Ovary (tissue), 9 donors: ENCODE results near the gene DENND6A. TPM values are rescaled to one million over a fixed set of nuclear protein-coding genes. Genes with fewer than 3 reads are reported as not detected.

Experiments
- DNase-seq, 5 donors: peaks; one replicate each; pipeline ENCODE4 v3.0.0-alpha.2; 2019 to 2020
- H3K27ac ChIP-seq, 2 donors: fragments of 200-600 bp; one replicate each; pipeline versions ENCODE4 v1.5.1 to v1.8.0; 2019 to 2022
- H3K27me3 ChIP-seq: fragments of 200-600 bp; one replicate; pipeline ENCODE4 v1.8.0; 2022
- H3K36me3 ChIP-seq: fragments of 200-600 bp; sonication (generic); one replicate; pipeline ENCODE4 v1.5.1; 2019
- H3K4me1 ChIP-seq: one replicate; pipeline ENCODE4 v1.8.1; 2013; ENCODE audit warnings: mild to moderate bottlenecking, moderate library complexity; ENCODE audit not compliant: insufficient read depth
- H3K4me3 ChIP-seq: fragments of 200-600 bp; sonication (generic); one replicate; pipeline ENCODE4 v1.5.1; 2017
- H3K9me3 ChIP-seq, 2 donors: fragments of 200-600 bp in 1 of 2; sonication (generic) in 1 of 2; one replicate each; pipeline versions ENCODE4 v1.5.1 to v1.8.1; 2013 to 2019; ENCODE audit warnings: mild to moderate bottlenecking in 1 of 2, moderate library complexity in 1 of 2
- EP300 ChIP-seq: sonication (generic); formaldehyde crosslinking; IDR thresholded peaks from one replicate; pipeline ENCODE4 v1.6.1; 2017; ENCODE audit warnings: antibody characterized with exemption
- POLR2A ChIP-seq: fragments of 450-650 bp; IDR thresholded peaks from one replicate; pipeline ENCODE4 v1.6.1; 2017; ENCODE audit warnings: antibody characterized with exemption, mild to moderate bottlenecking, moderate library complexity
- WGBS, 3 donors: extraction: QIAGEN DNeasy Blood & Tissue Kit in 1 of 3; methylation state at CpG; one replicate each; pipeline versions ENCODE4 v1.1.5 to v1.1.7; 2013 to 2017; 5-methylcytosine and 5-hydroxymethylcytosine counted together
- intact Hi-C, 4 donors: fragments of 100-400 bp; cut with DNase I; formaldehyde crosslinking; loops; one replicate each; pipeline versions ENCODE4 v1.11.0 to v1.15.1; 2022 to 2023
- polyA plus RNA-seq, 2 donors: library from polyadenylated mRNA; stranded (reverse); fragments of 200-250 nt in 1 of 2; fragments of 350-450 nt in 1 of 2; fragmentation: Illumina TruSeq in 1 of 2; extraction: RNeasy Lipid Tissue Mini Kit (QIAGEN cat#74804) in 1 of 2; gene quantifications; one replicate each; pipeline ENCODE4 v1.2.3, GENCODE V29; 2013 to 2014
- total RNA-seq, 7 donors: library from RNA; depleted of rRNA in 2 of 7; stranded (reverse); fragments of >200 nt in 2 of 7; fragmentation: NEBNext Ultra II Directional in 3 of 7; extraction: Animal tissue kit (Norgen Biotek cat#: 25700) in 3 of 7; gene quantifications; one replicate each; pipeline versions ENCODE4 v1.1.0 to v1.2.4, GENCODE V29; 2016 to 2023
- TF ChIP-seq, protein P1 (sequence below), 3 donors: fragments of 450-650 bp in 2 of 3; fragments of 200-600 bp in 1 of 3; IDR thresholded peaks; one replicate each; pipeline versions ENCODE4 v1.5.1 to v1.8.0; 2016 to 2022; ENCODE audit warnings: antibody characterized with exemption in 3 of 3, mild to moderate bottlenecking in 1 of 3
- donor health status: DM: no; HTN: no; CAD: no; lungs with moderate emphysema.
- donor health status: DM: no; HTN: no; CAD: no.
- donor health status: Bipolar disorder and iron deficiency.
- donor health status: DM: yes; HTN: yes; CAD: no.
- donor health status: DM: no; HTN: no; CAD: no.
- donor health status: DM: yes; HTN: yes; CAD: no.

The DENND6A gene
- total and polyA plus RNA-seq, 9 donors: 15.5 to 52.4 (median 38.7) TPM

DNA sequence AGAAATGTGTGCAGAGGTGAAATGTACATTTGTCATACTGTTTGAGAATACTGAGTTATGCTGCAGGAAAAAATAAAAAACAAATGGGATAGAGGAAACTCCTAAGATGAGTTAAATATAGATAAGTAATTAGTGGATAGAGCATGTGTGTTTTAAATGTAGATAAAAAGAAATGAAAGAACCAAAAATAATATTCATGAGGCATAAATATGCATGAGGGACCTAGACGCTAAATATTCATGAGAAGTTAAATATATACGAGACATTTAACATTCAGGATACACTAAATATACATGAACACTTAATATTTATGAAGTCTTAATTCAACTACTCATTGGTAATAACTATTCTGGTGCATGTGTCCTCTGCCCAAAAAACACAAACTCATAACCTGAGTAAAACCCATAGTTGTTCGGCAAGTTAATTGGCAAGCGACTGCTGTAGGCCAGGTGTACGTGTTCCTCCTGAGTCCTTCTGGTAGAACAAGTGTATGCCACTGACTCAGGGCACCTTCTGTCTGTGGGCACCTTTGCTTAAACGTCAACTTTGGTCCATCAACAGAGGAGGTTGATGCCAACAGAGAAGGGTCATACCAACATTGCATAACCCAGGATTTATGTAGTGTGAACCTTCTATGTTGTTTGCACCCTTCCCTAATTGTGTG lies 24.5 kb upstream of the DENND6A start:
- TF ChIP-seq EP300: no peak
- TF ChIP-seq POLR2A: no peak
- TF ChIP-seq, protein P1, sequence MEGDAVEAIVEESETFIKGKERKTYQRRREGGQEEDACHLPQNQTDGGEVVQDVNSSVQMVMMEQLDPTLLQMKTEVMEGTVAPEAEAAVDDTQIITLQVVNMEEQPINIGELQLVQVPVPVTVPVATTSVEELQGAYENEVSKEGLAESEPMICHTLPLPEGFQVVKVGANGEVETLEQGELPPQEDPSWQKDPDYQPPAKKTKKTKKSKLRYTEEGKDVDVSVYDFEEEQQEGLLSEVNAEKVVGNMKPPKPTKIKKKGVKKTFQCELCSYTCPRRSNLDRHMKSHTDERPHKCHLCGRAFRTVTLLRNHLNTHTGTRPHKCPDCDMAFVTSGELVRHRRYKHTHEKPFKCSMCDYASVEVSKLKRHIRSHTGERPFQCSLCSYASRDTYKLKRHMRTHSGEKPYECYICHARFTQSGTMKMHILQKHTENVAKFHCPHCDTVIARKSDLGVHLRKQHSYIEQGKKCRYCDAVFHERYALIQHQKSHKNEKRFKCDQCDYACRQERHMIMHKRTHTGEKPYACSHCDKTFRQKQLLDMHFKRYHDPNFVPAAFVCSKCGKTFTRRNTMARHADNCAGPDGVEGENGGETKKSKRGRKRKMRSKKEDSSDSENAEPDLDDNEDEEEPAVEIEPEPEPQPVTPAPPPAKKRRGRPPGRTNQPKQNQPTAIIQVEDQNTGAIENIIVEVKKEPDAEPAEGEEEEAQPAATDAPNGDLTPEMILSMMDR (IDR thresholded peaks at IDR 0.05): no peak
- H3K9me3 ChIP-seq: no peaks in the 10 kb centered on the region
- H3K4me1 ChIP-seq: no peaks in the 10 kb centered on the region
- 92 to 94% (median 93%) methylated on average over 6 of the region's 6 CpGs for WGBS, 3 donors
- DNase-seq: no peak
- H3K4me3 ChIP-seq: no peak overlapping the region
- H3K27ac ChIP-seq: no peak overlapping the region
- H3K27me3 ChIP-seq: no peaks in the 10 kb centered on the region
- no peaks in the 10 kb centered on the region for H3K36me3 ChIP-seq
- intact Hi-C loops: no loop called here

DNA sequence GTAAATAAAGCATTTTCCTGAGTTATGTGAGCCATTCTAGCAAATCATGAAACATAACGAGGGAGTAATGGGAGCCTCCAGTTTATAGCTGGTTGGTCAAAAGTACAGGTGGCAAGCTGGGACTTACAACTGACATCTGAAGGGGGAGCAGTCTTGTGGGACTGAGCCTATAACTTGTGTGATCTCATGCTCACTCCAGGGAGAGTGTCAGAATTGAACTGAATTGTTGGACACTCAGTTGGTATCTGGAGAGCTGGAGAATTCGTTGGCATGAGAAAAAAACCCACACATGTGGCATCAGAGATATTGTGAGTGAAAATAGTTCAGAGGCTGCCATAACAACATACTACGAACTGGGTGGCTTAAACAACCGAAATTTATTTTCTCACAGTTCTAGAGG lies 22.8 kb upstream of the DENND6A start:
- H3K9me3 ChIP-seq: no peaks in the 10 kb centered on the region
- TF ChIP-seq POLR2A (no peak), EP300 (no peak)
- TF ChIP-seq, protein P1 (IDR thresholded peaks at IDR 0.05): no peak
- no peak overlapping the region for H3K4me3 ChIP-seq
- no peaks in the 10 kb centered on the region for H3K4me1 ChIP-seq
- WGBS, 3 donors: 73 to 86% (median 80%) methylated on average over 4 of the region's 4 CpGs
- H3K27ac ChIP-seq: no peak overlapping the region
- no peak for DNase-seq
- no peaks in the 10 kb centered on the region for H3K27me3 ChIP-seq
- intact Hi-C loops: no loop called here
- H3K36me3 ChIP-seq: no peaks in the 10 kb centered on the region

GRCh38 chr3:57709559-57709958 lies 16.7 kb upstream of the DENND6A start:
- intact Hi-C loops: no loop called here
- no peak for TF ChIP-seq EP300
- no peak for TF ChIP-seq POLR2A
- TF ChIP-seq, protein P1 (IDR thresholded peaks at IDR 0.05): no peak
- no peaks in the 10 kb centered on the region for H3K9me3 ChIP-seq
- no peaks in the 10 kb centered on the region for H3K27me3 ChIP-seq
- no peak overlapping the region for H3K27ac ChIP-seq
- DNase-seq: no peak
- no peak overlapping the region for H3K4me3 ChIP-seq
- no peaks in the 10 kb centered on the region for H3K4me1 ChIP-seq
- 3 to 12% (median 6%) methylated on average over 2 of the region's 2 CpGs for WGBS, 3 donors
- no peaks in the 10 kb centered on the region for H3K36me3 ChIP-seq

- no peaks in the 10 kb centered on the region for H3K36me3 ChIP-seq
- no peaks in the 10 kb centered on the region for H3K27me3 ChIP-seq
- no peaks in the 10 kb centered on the region for H3K4me1 ChIP-seq
- WGBS, 3 donors: 3 to 8% (median 6%) methylated on average over 2 of the region's 2 CpGs
- no peak for TF ChIP-seq EP300
- TF ChIP-seq, protein P1 (IDR thresholded peaks at IDR 0.05): no peak
- TF ChIP-seq POLR2A: no peak
- DNase-seq: no peak
- intact Hi-C loops: no loop called here
- no peaks in the 10 kb centered on the region for H3K9me3 ChIP-seq
- H3K4me3 ChIP-seq: no peak overlapping the region
- H3K27ac ChIP-seq: no peak overlapping the region
These were observed 16.2 kb upstream of the DENND6A start for GRCh38 chr3:57709031-57709430.
